GM10266 (cell line): ENCODE data around the gene KLHL3.

Experiments
- DNase-seq: peaks from one replicate; pipeline ENCODE4 v3.0.0; 2012; ENCODE audit errors: extremely low spot score
- TF ChIP-seq, protein P1 (sequence below): IDR thresholded peaks from 2 replicates; pipeline ENCODE4 v1.5.1; 2012; ENCODE audit warnings: mild to moderate bottlenecking, low read depth; ENCODE audit not compliant: control insufficient read depth, insufficient read depth; ENCODE audit errors: missing control alignments

KLHL3 gene

DNA sequence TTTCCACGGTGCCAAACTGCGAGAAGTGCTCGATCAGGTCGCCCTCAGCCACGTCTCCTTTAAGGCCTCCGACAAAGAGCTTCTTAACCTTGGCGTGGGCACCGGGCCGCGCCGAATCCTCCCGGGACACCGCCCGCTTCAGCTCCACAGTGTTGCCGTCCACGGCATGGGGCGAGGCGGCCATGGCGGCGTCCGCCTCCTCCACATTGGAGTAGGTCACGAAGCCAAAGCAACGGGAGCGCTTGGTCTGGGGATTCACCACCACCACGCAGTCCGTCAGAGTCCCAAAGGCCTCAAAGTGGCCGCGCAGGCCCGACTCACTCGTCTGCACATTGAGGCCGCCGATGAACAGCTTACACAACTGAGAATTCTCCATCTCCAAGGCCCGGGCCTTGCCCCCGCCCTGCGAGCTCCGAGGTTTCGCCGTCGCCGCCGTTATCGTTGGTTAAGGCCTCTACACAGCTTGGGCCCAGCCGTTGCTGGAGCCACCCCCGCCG, 17.9 kb upstream of the KLHL3 start:
- peak; percentile 51 for DNase-seq
- TF ChIP-seq, protein P1, sequence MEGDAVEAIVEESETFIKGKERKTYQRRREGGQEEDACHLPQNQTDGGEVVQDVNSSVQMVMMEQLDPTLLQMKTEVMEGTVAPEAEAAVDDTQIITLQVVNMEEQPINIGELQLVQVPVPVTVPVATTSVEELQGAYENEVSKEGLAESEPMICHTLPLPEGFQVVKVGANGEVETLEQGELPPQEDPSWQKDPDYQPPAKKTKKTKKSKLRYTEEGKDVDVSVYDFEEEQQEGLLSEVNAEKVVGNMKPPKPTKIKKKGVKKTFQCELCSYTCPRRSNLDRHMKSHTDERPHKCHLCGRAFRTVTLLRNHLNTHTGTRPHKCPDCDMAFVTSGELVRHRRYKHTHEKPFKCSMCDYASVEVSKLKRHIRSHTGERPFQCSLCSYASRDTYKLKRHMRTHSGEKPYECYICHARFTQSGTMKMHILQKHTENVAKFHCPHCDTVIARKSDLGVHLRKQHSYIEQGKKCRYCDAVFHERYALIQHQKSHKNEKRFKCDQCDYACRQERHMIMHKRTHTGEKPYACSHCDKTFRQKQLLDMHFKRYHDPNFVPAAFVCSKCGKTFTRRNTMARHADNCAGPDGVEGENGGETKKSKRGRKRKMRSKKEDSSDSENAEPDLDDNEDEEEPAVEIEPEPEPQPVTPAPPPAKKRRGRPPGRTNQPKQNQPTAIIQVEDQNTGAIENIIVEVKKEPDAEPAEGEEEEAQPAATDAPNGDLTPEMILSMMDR: no peak

- DNase-seq: no peak
- TF ChIP-seq, protein P1: no peak
These were observed 17.2 kb upstream of the KLHL3 start for GRCh38 chr5:137752905-137753690.

DNA sequence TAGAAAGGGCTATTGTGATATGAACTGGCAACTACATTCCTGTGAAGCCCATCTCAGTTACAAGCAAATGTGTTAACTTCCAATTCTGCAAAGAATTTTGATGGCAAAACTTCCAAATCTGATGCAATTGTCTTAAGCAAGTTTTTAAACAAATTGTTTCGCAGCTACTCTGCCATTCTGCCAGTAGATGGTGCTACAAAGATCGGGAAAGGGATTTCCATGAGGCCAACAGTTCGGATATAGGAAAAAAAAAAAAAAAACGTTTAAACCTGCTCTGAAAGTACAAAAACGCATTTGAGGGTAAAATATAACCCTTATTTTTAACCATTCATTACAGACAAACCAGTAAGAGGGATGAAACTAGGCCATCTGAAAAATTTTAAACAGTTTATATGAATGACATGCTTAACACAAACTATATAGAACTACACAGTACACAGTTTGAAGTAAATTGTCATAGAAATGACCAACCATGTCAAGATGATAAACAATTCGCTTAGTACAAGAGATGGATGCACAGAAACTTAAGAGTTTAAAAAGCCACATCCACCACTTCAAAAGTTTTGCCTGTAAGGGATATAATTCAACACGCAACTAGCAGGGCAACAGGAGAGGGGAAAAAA, 16.1 kb upstream of the KLHL3 start:
- DNase-seq: no peak
- TF ChIP-seq, protein P1: peak; percentile 84

DNA sequence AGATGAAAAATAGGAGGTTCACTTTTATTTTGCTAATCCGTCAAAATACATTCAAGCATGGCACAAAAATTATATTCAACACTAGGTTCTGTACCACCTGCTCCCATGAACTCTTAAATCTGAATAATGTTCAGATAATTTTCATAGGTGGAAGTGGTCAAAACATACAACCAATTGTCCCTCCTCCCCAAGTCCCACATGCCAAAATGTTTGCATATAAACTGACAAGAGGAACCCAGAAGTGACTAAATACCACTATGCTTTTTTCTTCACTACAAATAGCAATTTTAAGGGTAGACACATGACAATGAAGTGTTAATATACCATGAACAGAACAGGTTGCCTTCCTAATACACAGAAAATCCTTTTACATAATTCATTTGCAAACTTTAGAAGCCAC, 14.5 kb upstream of the KLHL3 start:
- TF ChIP-seq, protein P1: no peak
- no peak for DNase-seq

DNA sequence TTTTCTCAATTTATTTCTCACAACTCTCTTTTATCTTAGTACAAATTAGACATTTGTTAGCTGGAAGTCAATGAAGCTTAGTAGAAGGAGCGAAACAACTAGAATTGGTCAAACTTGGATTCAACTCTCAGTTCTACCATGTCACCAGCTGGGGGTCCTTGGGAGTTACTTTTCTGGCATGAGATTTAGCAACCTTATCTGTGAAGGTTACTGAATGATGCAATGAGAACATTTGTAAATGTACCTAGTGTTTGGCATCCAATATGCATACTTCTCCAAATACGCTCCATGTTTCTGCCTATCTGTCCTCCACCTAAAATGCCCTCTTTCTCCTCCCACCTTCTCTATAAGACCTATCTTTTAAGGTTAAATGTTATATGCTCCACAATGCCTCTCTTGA, 12.0 kb upstream of the KLHL3 start:
- TF ChIP-seq, protein P1: no peak
- no peak for DNase-seq

- DNase-seq: peak; percentile 54
- TF ChIP-seq, protein P1: peak; percentile 66
These were observed 7.2 kb upstream of the KLHL3 start for GRCh38 chr5:137743031-137743640.

GRCh38 chr5:137741718-137742117, 5.8 kb upstream of the KLHL3 start:
- TF ChIP-seq, protein P1: no peak

More at GRCh38 chr5:137741718-137742117, 5.8 kb upstream of the KLHL3 start:
- no peak for DNase-seq
